GM19455 (cell line): Measurements from ENCODE around the gene ATP6V0A4.

Source experiments
- ATAC-seq: cut with Tn5 transposase; IDR thresholded peaks from one replicate; pipeline ENCODE4 v1.9.1; 2021; ENCODE audit not compliant: unreplicated experiment

Gene ATP6V0A4

DNA sequence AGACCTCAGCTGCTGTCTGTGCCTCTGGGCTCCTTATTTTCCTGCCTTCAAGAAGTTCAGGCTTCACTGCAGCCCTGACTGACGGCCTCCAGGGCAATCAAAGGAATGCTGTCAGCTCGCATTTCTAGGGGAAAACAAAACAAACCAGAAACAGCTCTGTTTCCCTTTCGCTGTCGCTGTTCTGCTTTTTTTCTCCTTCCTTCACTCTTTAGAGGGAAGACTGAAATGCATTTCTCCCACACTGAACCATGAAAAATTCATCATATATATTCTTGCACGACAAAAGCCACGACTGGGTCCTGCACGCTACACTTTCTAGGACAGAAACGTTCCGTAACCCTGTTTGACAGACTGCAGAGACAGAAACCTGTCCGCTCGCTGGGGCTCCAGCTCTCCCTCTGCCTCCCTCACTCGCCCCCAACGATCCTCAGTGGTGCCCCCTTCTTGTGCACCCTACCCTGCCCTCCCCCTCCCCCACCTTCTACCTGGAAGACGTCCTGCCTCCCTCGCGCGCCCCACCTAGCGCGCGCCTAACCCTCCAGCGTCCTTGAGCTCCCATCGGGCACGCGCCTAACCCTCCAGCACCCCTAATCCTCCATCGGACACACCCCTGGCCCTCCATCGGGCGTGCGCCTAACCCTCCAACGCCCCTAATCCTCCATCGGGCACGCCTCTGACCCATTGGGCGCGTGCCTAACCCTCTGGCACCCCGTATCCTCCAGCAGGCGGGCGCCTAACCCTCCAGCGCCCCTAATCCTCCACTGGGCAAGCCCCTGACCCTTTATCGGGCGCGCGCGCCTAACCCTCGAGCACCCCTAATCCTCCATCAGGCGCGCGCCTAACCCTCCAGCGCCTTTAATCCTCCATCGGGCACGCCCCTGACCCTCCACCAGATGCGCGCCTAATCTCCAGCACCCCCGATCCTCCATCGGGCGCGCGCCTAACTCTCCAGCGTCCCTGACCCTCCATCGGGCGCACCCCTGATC is 134.0 kb downstream of the ATP6V0A4 start:
- no peak for ATAC-seq

DNA sequence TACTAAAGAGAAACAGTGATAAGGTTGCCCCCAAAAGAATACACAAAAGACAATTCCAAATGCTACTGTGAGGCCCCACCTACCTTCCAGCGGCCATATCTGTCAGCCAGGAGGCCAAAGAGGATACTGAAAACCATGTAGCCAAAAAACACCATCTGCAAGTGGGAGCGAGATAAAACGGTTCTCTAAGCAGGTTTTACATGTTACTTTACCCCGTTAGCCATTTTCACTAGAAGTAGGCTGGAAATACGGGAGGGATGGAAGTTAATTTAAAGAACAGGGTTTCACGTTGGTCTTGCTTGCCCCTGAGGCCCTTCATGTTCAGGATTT is 135.0 kb downstream of the ATP6V0A4 start:
- no peak for ATAC-seq

DNA sequence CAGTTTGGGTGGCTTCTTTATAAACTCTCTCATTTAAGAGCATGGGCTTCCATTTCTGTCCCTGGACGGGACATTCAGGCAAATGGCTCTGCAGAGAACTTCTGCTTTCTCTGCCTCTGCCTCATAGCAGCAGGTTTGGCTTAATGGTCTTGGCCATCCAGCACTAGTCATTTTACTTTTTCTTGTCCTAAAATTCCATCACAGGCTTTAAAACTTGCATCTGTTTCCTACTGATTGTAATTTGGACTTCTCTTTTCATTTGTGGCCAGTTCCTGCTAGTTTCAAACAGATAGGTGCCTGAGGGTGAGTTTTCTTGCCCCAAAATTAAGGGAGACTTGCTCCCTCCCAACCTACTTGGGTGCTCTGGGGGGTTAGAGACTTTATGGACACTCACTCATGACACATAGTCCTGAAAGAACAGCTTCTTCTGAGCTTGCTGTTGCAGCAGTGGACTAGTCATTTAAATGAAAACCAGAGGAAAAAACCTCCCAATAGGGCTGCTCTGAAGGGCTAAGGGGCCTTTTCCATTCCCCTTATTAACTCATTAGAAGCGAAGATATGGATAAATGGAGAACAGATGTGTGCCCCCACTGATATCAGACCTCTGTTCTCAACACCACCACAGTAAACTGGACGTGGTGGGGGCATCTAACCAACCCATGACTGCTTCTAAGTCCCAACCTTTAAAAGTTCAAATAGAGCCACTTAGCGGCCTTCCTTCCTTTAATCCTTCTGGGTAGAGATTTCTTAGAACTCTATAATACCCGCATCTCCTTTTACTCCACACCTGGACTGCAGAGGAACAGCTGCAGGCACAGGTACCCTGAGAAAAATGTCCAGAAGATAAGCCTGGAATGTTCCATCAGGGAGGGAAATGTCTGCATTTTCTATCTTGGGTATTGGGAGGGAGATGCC is 135.7 kb downstream of the ATP6V0A4 start:
- no peak for ATAC-seq

DNA sequence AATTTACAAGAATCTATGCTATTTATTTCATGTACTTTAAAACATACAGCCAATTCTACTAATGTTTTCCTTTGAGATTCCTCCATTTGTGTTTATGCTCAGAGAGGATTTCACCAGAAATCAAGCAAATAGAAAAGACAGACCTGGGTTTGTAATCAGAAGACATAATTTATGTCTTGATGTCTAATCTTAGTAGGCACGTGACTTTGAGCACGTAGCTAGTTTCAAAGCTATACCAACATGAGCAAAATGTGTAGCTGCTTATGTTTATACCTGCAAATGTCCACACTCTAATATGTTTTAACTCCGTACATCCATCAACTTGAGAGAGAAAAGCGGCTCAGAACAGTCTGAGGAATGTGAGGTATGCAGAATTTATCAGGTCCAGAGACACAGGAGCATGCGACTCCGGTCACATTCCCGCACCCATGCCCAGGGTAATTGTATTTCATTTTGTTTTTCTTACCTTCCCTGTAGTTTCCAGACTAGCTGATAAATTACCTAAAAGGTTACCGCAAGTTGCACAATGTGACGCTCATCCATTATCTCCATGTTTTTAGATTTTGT is 136.8 kb downstream of the ATP6V0A4 start:
- ATAC-seq = no peak

DNA sequence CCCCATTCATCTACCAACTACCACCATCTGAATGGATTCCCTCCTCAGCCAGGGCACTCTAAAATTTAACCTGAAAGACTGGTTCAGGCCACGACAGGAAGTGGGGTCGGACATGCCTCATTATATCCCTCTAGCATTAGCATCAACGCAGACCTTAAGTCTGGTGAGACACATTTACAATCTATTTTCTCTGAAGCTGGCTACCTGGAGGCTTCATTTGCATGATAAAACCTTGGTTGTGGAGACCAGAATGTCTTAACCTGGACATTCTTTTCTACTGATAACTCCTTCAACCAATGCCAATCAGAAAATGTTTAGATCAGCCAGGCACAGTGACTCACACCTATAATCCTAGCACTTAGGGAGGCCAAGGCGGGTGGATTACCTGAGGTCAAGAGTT is 139.1 kb downstream of the ATP6V0A4 start:
- ATAC-seq = no peak

DNA sequence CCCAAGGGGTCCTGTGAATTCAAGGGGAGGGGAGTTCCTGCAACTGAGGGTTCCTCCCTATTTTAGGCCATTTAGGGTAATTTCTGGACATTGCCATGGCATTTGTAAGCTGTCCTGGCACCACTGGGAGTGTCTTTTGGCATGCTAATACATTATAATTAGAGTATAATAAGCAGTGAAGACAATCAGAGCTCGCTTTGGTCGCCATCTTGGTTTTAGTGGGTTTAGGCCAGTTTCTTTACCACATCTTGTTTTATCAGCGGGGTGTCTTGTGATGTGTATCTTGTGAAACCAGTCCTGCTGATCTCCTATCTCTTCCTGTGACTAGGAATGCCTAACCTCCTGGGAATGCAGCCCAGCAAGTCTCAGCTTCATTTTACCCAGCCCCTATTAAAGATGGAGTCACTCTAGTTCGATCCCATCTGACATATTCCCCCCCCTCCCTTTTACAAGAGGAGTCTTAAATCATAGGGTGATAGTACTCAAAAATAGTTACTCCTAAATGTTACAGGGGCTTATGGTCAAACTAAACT is 140.1 kb downstream of the ATP6V0A4 start:
- ATAC-seq = no peak

DNA sequence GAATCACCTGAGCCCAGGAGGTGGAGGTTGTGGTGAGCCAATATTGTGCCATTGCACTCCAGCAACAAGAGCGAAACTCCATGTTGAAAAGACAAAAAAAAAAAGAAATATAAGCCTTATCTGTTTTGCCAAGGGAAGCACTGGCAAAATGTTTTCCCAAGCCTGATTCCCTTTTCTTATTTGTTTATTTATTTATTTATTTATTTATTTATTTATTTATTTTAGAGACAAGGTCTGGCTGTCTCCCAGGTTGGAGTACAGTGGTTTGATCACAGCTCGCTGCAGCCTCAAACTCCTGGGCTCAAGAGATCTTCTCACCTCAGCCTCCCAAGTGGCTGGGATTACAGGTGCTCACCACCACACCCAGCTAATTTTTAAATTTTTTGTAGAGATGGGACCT is 141.0 kb downstream of the ATP6V0A4 start:
- no peak for ATAC-seq
